ENCODE measurements around the gene RDH14.

The RDH14 gene

DNA sequence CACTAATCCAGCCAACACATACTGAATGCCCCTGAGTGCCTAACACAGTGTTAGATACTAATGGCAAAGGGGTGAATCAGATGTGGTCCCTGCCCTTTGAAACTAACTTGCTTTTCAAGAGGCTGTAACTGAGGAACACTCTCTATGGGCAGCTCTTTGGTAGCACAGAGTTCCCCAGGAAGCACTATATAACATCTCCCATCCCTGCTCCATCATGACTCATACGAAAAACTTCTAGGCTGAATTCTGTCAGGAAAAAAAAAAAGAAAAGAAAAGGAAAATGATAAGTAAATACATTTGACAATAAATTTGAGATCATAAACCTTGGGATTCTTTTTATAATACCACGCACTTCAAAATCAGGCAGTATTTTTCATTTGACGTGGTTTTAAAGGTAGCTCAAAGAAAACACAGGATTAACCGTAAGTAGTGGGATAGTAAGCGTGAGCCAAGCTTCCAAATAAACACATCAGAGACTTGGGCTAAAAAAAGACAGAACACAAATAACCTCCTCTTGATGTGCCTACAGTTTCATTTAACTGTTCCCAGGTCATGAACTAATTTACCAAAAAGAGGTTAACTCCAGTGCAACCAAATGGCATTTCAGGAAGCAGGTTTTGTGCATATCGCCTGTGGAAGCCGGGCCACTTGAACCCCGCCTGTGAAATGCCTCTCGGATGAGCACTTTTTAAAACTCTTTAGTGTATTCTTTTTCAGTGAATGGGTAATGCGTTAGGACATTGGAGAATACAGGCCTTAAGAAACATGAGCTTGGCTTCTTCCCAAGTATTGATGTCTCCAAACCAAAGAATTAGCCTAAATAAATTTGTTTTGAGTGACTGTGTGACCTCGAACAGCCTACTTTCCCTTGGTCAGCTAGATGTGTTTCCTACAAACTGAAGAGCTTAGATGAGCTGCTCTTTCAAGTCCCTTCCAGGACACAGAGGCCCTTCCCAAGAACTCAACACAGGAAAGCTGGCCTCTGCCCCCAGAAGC is 42.0 kb downstream of the RDH14 start:
- peaks cover 9% of the 10 kb centered on the region for H3K27me3 Mint-ChIP-seq
- no peaks in the 10 kb centered on the region for H3K9me3 Mint-ChIP-seq
- H3K4me1 Mint-ChIP-seq = no peaks in the 10 kb centered on the region
- H3K36me3 Mint-ChIP-seq = no peaks in the 10 kb centered on the region
- H3K4me3 Mint-ChIP-seq = no peak overlapping the region
- no peak overlapping the region for H3K27ac Mint-ChIP-seq

- no peaks in the 10 kb centered on the region for H3K9me3 Mint-ChIP-seq
- H3K36me3 Mint-ChIP-seq = no peaks in the 10 kb centered on the region
- peaks cover 11% of the 10 kb centered on the region for H3K27me3 Mint-ChIP-seq
- no peak overlapping the region for H3K27ac Mint-ChIP-seq
- no peak overlapping the region for H3K4me3 Mint-ChIP-seq
- no peaks in the 10 kb centered on the region for H3K4me1 Mint-ChIP-seq
Measured at GRCh38 chr2:18517386-18517785, 43.1 kb downstream of the RDH14 start.

GRCh38 chr2:18516112-18516511 is 44.3 kb downstream of the RDH14 start:
- H3K9me3 Mint-ChIP-seq = no peaks in the 10 kb centered on the region
- H3K36me3 Mint-ChIP-seq = no peaks in the 10 kb centered on the region
- H3K27me3 Mint-ChIP-seq = peaks cover 13% of the 10 kb centered on the region
- H3K27ac Mint-ChIP-seq = no peak overlapping the region
- no peaks in the 10 kb centered on the region for H3K4me1 Mint-ChIP-seq
- H3K4me3 Mint-ChIP-seq = no peak overlapping the region

DNA sequence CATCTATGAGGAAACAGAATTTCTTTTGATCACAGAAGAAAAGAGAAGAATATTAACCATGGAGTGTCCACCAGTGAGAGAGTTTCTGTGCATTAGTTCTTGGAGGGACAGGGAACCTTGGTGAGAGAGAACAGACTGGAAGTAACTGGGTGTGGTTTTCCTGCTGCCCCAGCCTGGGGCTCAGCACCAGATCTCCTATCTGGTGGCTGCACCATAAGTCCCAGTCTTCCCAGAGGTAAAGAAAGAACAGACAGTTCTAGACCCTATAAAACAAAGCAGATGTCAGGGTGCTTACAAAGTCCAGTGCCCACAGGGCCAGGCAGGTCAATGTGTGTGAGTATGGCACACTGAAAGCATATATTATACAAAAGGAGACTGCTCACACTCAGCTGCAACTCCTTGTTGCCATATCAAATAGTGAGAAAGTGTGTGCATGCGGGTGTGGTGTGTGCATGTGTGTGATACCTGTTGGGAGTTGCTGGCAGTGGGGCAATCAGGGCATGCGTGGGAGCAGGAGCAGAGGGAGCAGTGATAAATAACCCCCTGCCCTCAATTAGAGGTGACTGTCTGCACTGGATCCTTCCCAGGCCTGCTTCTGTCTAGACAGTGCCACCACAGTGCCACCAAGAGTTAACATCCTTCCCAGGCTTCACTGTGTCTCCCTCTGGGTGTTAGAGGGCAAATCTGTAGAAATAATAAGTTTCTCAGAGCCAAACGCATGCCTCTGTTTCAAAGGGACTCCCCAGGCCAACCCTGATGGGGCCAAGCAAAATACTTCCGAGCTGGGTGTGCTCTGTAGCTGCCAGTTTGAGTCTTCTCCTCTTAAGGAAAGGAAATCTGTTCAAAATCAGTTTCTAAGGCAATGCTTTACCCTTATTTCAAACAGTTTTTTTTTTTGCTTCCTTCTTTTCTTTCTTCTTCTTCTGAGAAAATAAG is 45.7 kb downstream of the RDH14 start:
- H3K27ac Mint-ChIP-seq = no peak overlapping the region
- H3K4me3 Mint-ChIP-seq = no peak overlapping the region
- no peaks in the 10 kb centered on the region for H3K36me3 Mint-ChIP-seq
- no peaks in the 10 kb centered on the region for H3K9me3 Mint-ChIP-seq
- peaks cover 19% of the 10 kb centered on the region for H3K27me3 Mint-ChIP-seq
- no peaks in the 10 kb centered on the region for H3K4me1 Mint-ChIP-seq

DNA sequence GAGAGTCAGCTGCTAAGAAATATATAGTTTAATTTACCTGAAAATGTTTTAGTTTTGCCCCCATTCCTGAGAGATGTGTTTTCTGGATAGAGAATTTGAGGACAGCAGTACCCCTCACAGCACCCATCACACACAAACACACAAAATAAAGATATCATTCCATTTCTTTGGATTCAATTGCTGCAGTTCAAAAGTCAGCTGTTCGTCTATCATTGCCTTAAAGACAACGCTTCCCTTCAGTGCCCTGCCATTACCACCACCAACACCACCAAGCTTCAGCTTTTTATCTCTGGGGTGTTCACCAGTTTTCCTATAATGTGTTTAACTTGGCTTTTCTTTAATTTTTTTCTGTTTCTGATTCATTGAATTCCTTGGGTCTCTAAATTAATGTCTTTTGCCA is 49.7 kb downstream of the RDH14 start:
- H3K9me3 Mint-ChIP-seq = no peaks in the 10 kb centered on the region
- H3K27me3 Mint-ChIP-seq = peaks cover 16% of the 10 kb centered on the region
- no peak overlapping the region for H3K27ac Mint-ChIP-seq
- no peak overlapping the region for H3K4me3 Mint-ChIP-seq
- peaks cover 7% of the 10 kb centered on the region for H3K4me1 Mint-ChIP-seq
- no peaks in the 10 kb centered on the region for H3K36me3 Mint-ChIP-seq

DNA sequence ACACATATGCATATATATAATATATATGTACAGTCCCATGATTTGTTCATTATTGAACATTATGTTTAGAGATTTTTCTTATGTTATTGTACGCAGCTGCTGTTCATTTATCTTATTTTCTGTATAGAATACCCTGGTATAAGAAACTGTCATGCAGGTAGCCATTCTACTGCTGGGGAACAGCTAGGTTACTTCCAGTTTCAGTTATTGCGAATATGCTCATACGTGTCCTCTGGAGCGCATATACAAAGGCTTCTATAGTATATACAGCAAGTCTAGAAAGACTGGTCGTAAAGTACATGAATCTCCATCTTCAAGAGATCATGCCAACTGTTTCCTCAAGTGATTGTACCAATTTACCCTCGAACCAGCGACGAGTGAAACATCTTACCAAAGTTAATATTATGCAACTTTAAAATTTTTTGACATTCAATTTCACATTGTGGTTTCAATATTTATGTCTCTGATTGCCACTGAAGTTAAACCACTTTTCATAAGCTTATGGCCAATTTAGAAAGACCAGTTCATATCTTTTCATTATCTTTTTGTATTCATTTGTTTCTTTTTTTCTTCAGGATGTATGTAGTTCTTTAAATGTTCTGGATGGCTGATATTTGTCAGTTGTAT is 53.5 kb downstream of the RDH14 start:
- no peaks in the 10 kb centered on the region for H3K9me3 Mint-ChIP-seq
- peaks cover 7% of the 10 kb centered on the region for H3K4me1 Mint-ChIP-seq
- peaks cover 26% of the 10 kb centered on the region for H3K27me3 Mint-ChIP-seq
- no peak overlapping the region for H3K27ac Mint-ChIP-seq
- H3K4me3 Mint-ChIP-seq = no peak overlapping the region
- no peaks in the 10 kb centered on the region for H3K36me3 Mint-ChIP-seq

DNA sequence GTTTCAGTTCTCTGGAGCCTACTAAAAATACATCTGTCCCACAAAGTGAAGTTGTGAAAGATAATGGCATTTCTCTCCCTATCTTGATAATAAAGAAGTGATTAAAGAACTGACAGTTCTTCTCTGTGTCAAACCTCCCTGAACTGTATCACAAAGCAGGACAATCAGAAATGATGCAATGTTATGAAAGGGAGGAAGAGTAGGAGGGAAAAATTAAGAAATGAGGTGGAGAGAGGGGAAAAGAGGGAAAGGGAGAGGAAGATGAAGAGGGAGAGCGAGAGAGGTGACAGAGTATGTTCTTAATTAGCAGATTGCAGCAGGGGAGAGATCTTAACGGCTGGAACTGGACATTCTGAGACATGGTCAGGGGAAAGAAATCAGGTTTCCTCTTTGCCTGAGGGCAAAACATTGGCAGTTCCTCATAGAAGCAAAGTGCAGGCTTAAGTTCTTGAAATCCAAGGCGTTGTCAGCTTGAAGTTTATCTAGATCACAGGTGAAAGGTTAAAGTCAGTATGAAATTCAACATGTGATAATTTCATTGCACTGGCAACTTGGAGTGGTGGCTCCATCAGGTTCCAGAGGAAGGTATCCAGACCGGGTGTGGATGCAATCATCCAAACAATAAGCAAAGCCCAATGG is 54.6 kb downstream of the RDH14 start:
- H3K9me3 Mint-ChIP-seq = no peaks in the 10 kb centered on the region
- H3K27me3 Mint-ChIP-seq = peaks cover 22% of the 10 kb centered on the region
- no peak overlapping the region for H3K27ac Mint-ChIP-seq
- no peaks in the 10 kb centered on the region for H3K36me3 Mint-ChIP-seq
- peaks cover 7% of the 10 kb centered on the region for H3K4me1 Mint-ChIP-seq
- H3K4me3 Mint-ChIP-seq = no peak overlapping the region

All from activated naive CD4-positive, alpha-beta T cell treated with anti-CD3 and anti-CD28 coated beads, Interleukin-2, amount 50 U/mL, for 24 hours (primary cell).